ENCODE results near the gene PIK3R6. TPM values are rescaled to one million over a fixed set of nuclear protein-coding genes. Genes with fewer than 3 reads are reported as not detected.

The PIK3R6 gene
- total and polyA plus RNA-seq, 10 of the 15 experiments (the other 5 are each of a cell fraction or from before 2014, with no cell fraction given), result 6.7 to 146 (median 68.2) TPM

GRCh38 chr17:8900626-8901585 is 33.4 kb upstream of the PIK3R6 start (continued):
- TF ChIP-seq MAX (IDR thresholded peaks at IDR 0.05; ENCODE audit: low read depth, low read length) (peak; percentile 21; the same call in 1 of the 2 replicates), TAF1 (IDR thresholded peaks at IDR 0.05; ENCODE audit: borderline replicate concordance, low read depth, low read length) (no peak), IRF3 (IDR thresholded peaks at IDR 0.05) (no peak), CTCF (IDR thresholded peaks at IDR 0.05 in 2 of 3, conservative IDR thresholded peaks at IDR 0.05 in 1 of 3; ENCODE audit: control insufficient read depth in 2 of 3, extremely low read depth in 1 of 3, insufficient read depth in 1 of 3, low read depth in 3 of 3, low read length in 3 of 3) (peak; percentile 16 to 18 (median 17); a peak in 2 of 6 replicates), YY1 (IDR thresholded peaks at IDR 0.05; ENCODE audit: low read depth, low read length) (0 out of 2 replicates have a peak, but pooled peaks have one; percentile 20), SMC3 (IDR thresholded peaks at IDR 0.05; ENCODE audit: borderline replicate concordance, low read length) (peak; percentile 11; the same call in 1 of the 2 replicates), YBX1 (IDR thresholded peaks at IDR 0.05) (no peak), CEBPZ (IDR thresholded peaks at IDR 0.05; ENCODE audit: low read depth, low read length) (no peak), STAT1 (conservative IDR thresholded peaks at IDR 0.05) (no peak), POLR2A (IDR thresholded peaks at IDR 0.05; ENCODE audit: low read depth, low read length) (peak; percentile 51; the same call in 1 of the 2 replicates), TCF3 (IDR thresholded peaks at IDR 0.05; ENCODE audit: borderline replicate concordance, insufficient read depth, low read depth, low read length) (peak; percentile 93; the same call in 1 of the 2 replicates)

Data from GM12878 (cell line).